Measurements from ENCODE around the gene TBC1D21.

DNA sequence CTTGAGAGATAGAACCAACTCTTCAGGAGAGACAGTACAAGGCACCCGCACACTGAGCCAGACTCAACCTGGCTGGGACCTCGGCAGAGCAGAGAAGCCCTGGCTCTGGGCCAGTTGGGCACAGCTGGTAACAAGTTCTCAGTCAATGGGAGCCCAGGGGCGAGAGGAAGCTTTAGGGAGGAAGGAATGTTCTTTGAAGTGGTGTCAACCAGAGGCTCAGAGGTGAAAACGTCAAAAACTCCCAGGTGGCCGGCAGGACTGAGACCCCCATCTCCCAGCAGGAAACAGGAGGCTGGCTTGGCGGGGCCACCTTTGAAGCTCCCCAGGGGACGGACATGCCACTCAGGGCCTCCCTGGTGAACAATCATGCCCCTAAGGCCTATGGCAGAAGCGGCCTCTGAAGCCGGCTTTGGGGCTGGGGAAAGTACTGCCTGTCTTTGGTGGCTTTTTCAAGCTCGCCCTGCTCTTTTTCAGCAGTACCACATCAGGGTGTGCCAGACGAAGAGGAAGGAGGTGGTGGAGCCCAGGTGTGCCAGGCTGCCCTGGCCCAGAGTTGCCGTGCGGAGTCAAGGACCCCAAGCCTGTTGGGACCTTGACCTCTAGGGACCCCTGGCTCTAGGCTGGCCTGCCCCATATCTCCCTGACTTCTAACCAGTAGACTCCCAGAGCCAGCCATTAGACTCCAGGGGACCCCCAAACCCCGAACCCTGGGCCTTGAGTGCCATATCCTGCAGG lies 16.7 kb upstream of the TBC1D21 start:
- TF ChIP-seq CTCF (IDR thresholded peaks at IDR 0.05) (no peak), POLR2A (IDR thresholded peaks at IDR 0.05) (no peak), POLR2AphosphoS5 (IDR thresholded peaks at IDR 0.05) (no peak)

Data from gastroesophageal sphincter (tissue), 3 donors.